A673 (cell line): Measurements from ENCODE around the gene FRMD4A. TPM values are rescaled to one million over a fixed set of nuclear protein-coding genes. Genes with fewer than 3 reads are reported as not detected.

Experiments
- BruUV-seq: library from RNA; stranded (reverse); fragments of 400-500 nt; replicated peaks from 2 replicates; lab custom pipeline; 2021; lab: Mats Ljungman, UMichigan
- CTCF ChIA-PET: fragments of 300-600 bp; sonication (Branson Sonifier 250); formaldehyde crosslinking; loops from one replicate; lab custom pipeline; 2022; ENCODE audit warnings: antibody characterized with exemption; lab: Charles Lee
- POLR2A ChIA-PET: fragments of 300-600 bp; sonication (Branson Sonifier 250); formaldehyde crosslinking; loops from one replicate; lab custom pipeline; 2022; ENCODE audit warnings: antibody characterized with exemption; ENCODE audit not compliant: low non-redundant PET; lab: Charles Lee
- DNase-seq: peaks from one replicate; pipeline ENCODE4 v3.0.0-alpha.2; 2015; ENCODE audit warnings: low spot score
- H3K27ac ChIP-seq: fragments of 200-600 bp; sonication (generic); 2 replicates; pipeline ENCODE4 v1.5.1; 2016; ENCODE audit warnings: mixed run types, low read depth, mild to moderate bottlenecking, mixed read lengths, antibody characterized with exemption, low read length; ENCODE audit not compliant: poor library complexity, severe bottlenecking
- H3K27me3 ChIP-seq: fragments of 200-600 bp; sonication (generic); replicated peaks from 2 replicates; pipeline ENCODE4 v1.6.1; 2017; ENCODE audit warnings: mixed run types, low read depth, mild to moderate bottlenecking, mixed read lengths, antibody characterized with exemption, low read length; ENCODE audit not compliant: insufficient read depth, poor library complexity
- H3K36me3 ChIP-seq: fragments of 200-600 bp; sonication (generic); 2 replicates; pipeline ENCODE4 v1.6.1; 2016; ENCODE audit warnings: mixed run types, mild to moderate bottlenecking, mixed read lengths, antibody characterized with exemption, low read length; ENCODE audit not compliant: insufficient read depth, poor library complexity, severe bottlenecking
- H3K4me1 ChIP-seq: fragments of 200-600 bp; sonication (generic); 2 replicates; pipeline ENCODE4 v1.6.1; 2017; ENCODE audit warnings: mixed run types, mild to moderate bottlenecking, mixed read lengths, antibody characterized with exemption, low read length; ENCODE audit not compliant: insufficient read depth, poor library complexity, severe bottlenecking
- H3K4me3 ChIP-seq: fragments of 200-600 bp; sonication (generic); 2 replicates; pipeline ENCODE4 v1.5.1; 2016; ENCODE audit warnings: low read depth, mixed run types, mild to moderate bottlenecking, mixed read lengths, low read length; ENCODE audit not compliant: poor library complexity, severe bottlenecking
- H3K9me3 ChIP-seq: fragments of 200-600 bp; sonication (generic); 2 replicates; pipeline ENCODE4 v1.6.1; 2016; ENCODE audit warnings: mixed run types, low read depth, mild to moderate bottlenecking, mixed read lengths, antibody characterized with exemption, low read length; ENCODE audit not compliant: poor library complexity, severe bottlenecking
- EZH2 ChIP-seq: fragments of 200-600 bp; sonication (generic); IDR thresholded peaks from 2 replicates; pipeline ENCODE4 v1.6.1; 2017; ENCODE audit warnings: borderline replicate concordance, low read depth, mild to moderate bottlenecking, mixed read lengths, antibody characterized with exemption, low read length; ENCODE audit not compliant: poor library complexity, severe bottlenecking
- intact Hi-C: fragments of 100-400 bp; cut with micrococcal nuclease; formaldehyde crosslinking; loops from one replicate; pipeline ENCODE4 v1.10.0; 2022; ENCODE audit not compliant: unreplicated experiment
- total RNA-seq: library from RNA; stranded (reverse); gene quantifications from 2 replicates; pipeline ENCODE4 v1.2.3, GENCODE V29; 2021
- TF ChIP-seq, protein P1 (sequence below): fragments of 300-800, 200-600 bp; sonication (generic); conservative IDR thresholded peaks from 2 replicates; pipeline ENCODE4 v1.5.1; 2017; ENCODE audit warnings: low read depth, mild to moderate bottlenecking, antibody characterized with exemption, low read length, moderate library complexity, mixed read lengths

FRMD4A gene
- total RNA-seq, 1 experiment from 2014 or later, result 26.3 TPM

DNA sequence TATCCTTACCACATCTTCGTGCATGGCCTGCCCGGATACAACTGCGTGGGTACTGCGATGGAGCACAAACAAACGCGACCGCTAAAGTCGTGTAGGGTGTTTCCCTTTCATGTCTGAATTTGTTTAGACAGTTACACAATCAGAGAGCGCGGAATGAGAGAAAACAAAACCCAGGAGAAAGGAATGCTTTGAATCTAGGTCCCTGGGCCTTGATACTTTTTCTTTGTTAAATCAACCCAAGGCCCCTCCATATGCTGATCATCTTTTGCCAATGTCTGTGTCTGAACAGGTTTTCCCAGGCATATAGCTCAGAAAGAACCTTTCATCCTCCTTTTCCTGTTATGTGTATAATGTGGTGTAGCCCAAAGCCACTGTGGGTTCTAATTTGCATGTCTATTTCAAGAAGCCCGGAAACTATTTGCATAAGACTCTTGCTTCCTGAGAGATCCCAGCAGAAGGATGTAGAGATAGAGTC is 145.8 kb downstream of the FRMD4A start:
- CTCF ChIA-PET, result interaction anchor here (0.6 to 1.3 kb wide), 3 partner anchors 12 to 294 kb away, joined by 3 to 9 read pairs (median 3); no protein-coding TSS in a partner anchor
- H3K4me1 ChIP-seq, result peaks cover 10% of the 10 kb centered on the region
- TF ChIP-seq EZH2, result no peak
- TF ChIP-seq, protein P1, sequence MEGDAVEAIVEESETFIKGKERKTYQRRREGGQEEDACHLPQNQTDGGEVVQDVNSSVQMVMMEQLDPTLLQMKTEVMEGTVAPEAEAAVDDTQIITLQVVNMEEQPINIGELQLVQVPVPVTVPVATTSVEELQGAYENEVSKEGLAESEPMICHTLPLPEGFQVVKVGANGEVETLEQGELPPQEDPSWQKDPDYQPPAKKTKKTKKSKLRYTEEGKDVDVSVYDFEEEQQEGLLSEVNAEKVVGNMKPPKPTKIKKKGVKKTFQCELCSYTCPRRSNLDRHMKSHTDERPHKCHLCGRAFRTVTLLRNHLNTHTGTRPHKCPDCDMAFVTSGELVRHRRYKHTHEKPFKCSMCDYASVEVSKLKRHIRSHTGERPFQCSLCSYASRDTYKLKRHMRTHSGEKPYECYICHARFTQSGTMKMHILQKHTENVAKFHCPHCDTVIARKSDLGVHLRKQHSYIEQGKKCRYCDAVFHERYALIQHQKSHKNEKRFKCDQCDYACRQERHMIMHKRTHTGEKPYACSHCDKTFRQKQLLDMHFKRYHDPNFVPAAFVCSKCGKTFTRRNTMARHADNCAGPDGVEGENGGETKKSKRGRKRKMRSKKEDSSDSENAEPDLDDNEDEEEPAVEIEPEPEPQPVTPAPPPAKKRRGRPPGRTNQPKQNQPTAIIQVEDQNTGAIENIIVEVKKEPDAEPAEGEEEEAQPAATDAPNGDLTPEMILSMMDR, result no peak
- H3K27ac ChIP-seq, result peak overlapping the region; percentile 91
- H3K36me3 ChIP-seq, result no peaks in the 10 kb centered on the region
- peak; percentile 60 for DNase-seq
- H3K4me3 ChIP-seq, result no peak overlapping the region
- no TSS peak for BruUV-seq
- intact Hi-C loops, result loop anchor here (5.0 kb wide), 1 partner anchor 398 kb away; no protein-coding TSS in a partner anchor
- POLR2A ChIA-PET, result no interaction called here
- H3K27me3 ChIP-seq, result no peaks in the 10 kb centered on the region
- H3K9me3 ChIP-seq, result no peaks in the 10 kb centered on the region

DNA sequence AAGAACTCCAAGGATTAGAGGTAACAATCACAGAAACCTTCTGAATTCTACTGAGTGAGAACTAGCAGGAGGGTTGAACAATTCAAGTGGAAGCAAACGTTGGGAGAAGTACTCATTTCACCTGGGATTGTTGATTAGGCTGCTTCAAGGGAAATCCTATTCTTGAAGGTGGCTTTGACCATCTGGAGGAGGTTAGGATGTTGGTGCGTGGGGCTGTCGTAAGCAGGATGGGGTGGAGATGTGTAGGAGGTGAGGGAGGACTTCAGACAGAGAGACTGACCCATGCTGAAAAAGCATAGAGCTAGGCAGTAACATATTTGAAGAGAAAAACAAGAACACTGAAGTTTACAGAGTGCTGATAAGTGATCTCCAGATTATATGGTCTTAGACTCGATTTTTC is 147.9 kb downstream of the FRMD4A start:
- Histone ChIP-seq H3K27ac (no peak overlapping the region), H3K27me3 (peaks cover 2% of the 10 kb centered on the region), H3K4me3 (no peak overlapping the region), H3K36me3 (no peaks in the 10 kb centered on the region), H3K9me3 (no peaks in the 10 kb centered on the region), H3K4me1 (peaks cover 10% of the 10 kb centered on the region)
- no peak for TF ChIP-seq EZH2
- TF ChIP-seq, protein P1, result no peak
- CTCF ChIA-PET, result no interaction called here
- no TSS peak for BruUV-seq
- DNase-seq, result no peak
- POLR2A ChIA-PET, result no interaction called here
- intact Hi-C loops, result no loop called here

DNA sequence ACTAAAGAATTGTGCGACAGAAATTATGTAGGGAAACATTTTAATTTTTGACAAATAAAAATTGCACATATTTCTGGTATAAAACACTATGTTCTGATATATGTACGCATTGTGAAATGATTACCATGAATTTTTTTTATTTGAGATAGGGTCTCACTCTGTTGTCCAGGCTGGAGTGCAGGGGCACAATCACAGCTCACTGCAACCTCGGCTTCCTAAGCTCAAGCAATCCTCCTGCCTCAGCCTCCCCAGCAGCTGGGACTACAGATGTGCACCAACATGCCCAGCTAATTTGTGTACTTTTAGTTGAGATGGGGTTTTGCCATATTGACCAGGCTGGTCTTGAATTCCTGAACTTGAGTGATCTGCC is 149.2 kb downstream of the FRMD4A start:
- no peak overlapping the region for H3K27ac ChIP-seq
- ChIA-PET POLR2A (no interaction called here), CTCF (no interaction called here)
- H3K4me1 ChIP-seq, result peaks cover 10% of the 10 kb centered on the region
- H3K36me3 ChIP-seq, result no peaks in the 10 kb centered on the region
- no TSS peak for BruUV-seq
- DNase-seq, result no peak
- TF ChIP-seq EZH2, result no peak
- TF ChIP-seq, protein P1, result no peak
- H3K9me3 ChIP-seq, result no peaks in the 10 kb centered on the region
- no peak overlapping the region for H3K4me3 ChIP-seq
- intact Hi-C loops, result no loop called here
- H3K27me3 ChIP-seq, result peaks cover 8% of the 10 kb centered on the region
